HG03521 (cell line): ENCODE results near the gene CCKAR.
"Not testable (repeated sequence)": the region's sequence is repeated elsewhere in the genome, so short reads cannot be mapped to it uniquely, and the experiment has no call there.

Experiments
- ATAC-seq: cut with Tn5 transposase; IDR thresholded peaks from one replicate; pipeline ENCODE4 v1.9.1; 2021; ENCODE audit warnings: mild to moderate bottlenecking, moderate library complexity; ENCODE audit not compliant: unreplicated experiment

CCKAR gene

GRCh38 chr4:26490111-26490959 lies at the start of gene CCKAR:
Gene CCKAR (minus strand): TSS chr4:26490484. CDS start chr4:26490267, 217 bp downstream.
- ATAC-seq = no peak

GRCh38 chr4:26533685-26534084 lies 43.4 kb upstream of the CCKAR start:
- ATAC-seq = no peak

- ATAC-seq = no peak
Observed at GRCh38 chr4:26531491-26532116, 41.3 kb upstream of the CCKAR start.

- ATAC-seq = no peak
Observed at GRCh38 chr4:26530099-26530498, 39.8 kb upstream of the CCKAR start.

GRCh38 chr4:26529479-26529878 lies 39.2 kb upstream of the CCKAR start:
- ATAC-seq = no peak

GRCh38 chr4:26525771-26526150 lies 35.5 kb upstream of the CCKAR start:
- ATAC-seq = no peak

GRCh38 chr4:26525136-26525770 lies 35.0 kb upstream of the CCKAR start:
- ATAC-seq = no peak

- ATAC-seq = no peak
Observed at GRCh38 chr4:26524011-26524410, 33.7 kb upstream of the CCKAR start.

- no peak for ATAC-seq
Observed at GRCh38 chr4:26522478-26522877, 32.2 kb upstream of the CCKAR start.

- ATAC-seq = no peak
Observed at GRCh38 chr4:26520728-26521450, 30.6 kb upstream of the CCKAR start.

- no peak for ATAC-seq
Observed at GRCh38 chr4:26515936-26516335, 25.7 kb upstream of the CCKAR start.

- ATAC-seq = no peak
Observed at GRCh38 chr4:26510334-26510964, 20.2 kb upstream of the CCKAR start.

- no peak for ATAC-seq
Observed at GRCh38 chr4:26509681-26510333, 19.5 kb upstream of the CCKAR start.

- ATAC-seq = no peak
Observed at GRCh38 chr4:26507286-26507685, 17.0 kb upstream of the CCKAR start.

GRCh38 chr4:26503844-26504243 lies 13.6 kb upstream of the CCKAR start:
- ATAC-seq = no peak

GRCh38 chr4:26503427-26503826 lies 13.1 kb upstream of the CCKAR start:
- ATAC-seq = no peak

GRCh38 chr4:26500565-26500999 lies 10.3 kb upstream of the CCKAR start:
- not testable (repeated sequence) for ATAC-seq

GRCh38 chr4:26496207-26496783 lies 6.0 kb upstream of the CCKAR start:
- ATAC-seq = no peak

- no peak for ATAC-seq
Observed at GRCh38 chr4:26493461-26493860, 3.2 kb upstream of the CCKAR start.
